Endodermal cell (in vitro differentiated cells): ENCODE measurements around the gene ATXN1. TPM values are rescaled to one million over a fixed set of nuclear protein-coding genes. Genes with fewer than 3 reads are reported as not detected.

Experiments used
- DNase-seq: peaks from one replicate; pipeline ENCODE4 v3.0.0-alpha.2; 2017
- H3K27ac ChIP-seq: 2 replicates; pipeline ENCODE4 v1.5.1; 2013; ENCODE audit warnings: mild to moderate bottlenecking, low read depth, low read length, moderate library complexity
- H3K27me3 ChIP-seq: 2 replicates; pipeline ENCODE4 v1.6.1; 2013; ENCODE audit warnings: mild to moderate bottlenecking, low read length, moderate library complexity; ENCODE audit not compliant: insufficient read depth, control insufficient read depth, poor library complexity, severe bottlenecking
- H3K36me3 ChIP-seq: 2 replicates; pipeline ENCODE4 v1.7.0; 2013; ENCODE audit warnings: mild to moderate bottlenecking, low read length, moderate library complexity; ENCODE audit not compliant: control insufficient read depth, insufficient read depth
- H3K4me1 ChIP-seq: one replicate; pipeline ENCODE4 v1.7.0; 2013; ENCODE audit warnings: low read length; ENCODE audit not compliant: control insufficient read depth, insufficient read depth
- H3K4me3 ChIP-seq: 2 replicates; pipeline ENCODE4 v1.5.1; 2013; ENCODE audit warnings: mild to moderate bottlenecking, low read length, moderate library complexity
- H3K9ac ChIP-seq: 2 replicates; pipeline ENCODE4 v1.6.1; 2013; ENCODE audit warnings: mild to moderate bottlenecking, low read length, moderate library complexity; ENCODE audit not compliant: poor library complexity, severe bottlenecking; ENCODE audit errors: extremely low read depth
- H3K9me3 ChIP-seq: 2 replicates; pipeline ENCODE4 v1.6.1; 2013; ENCODE audit warnings: mild to moderate bottlenecking, low read length, moderate library complexity; ENCODE audit not compliant: control insufficient read depth
- H3K27ac Mint-ChIP-seq: 2 replicates; pipeline ENCODE4 v1.8.0; 2020; ENCODE audit warnings: mixed read lengths
- H3K27me3 Mint-ChIP-seq: 2 replicates; pipeline ENCODE4 v1.8.0; 2021; ENCODE audit warnings: mild to moderate bottlenecking, mixed read lengths; ENCODE audit not compliant: insufficient read depth
- H3K36me3 Mint-ChIP-seq: 2 replicates; pipeline ENCODE4 v1.8.0; 2020; ENCODE audit warnings: low read depth, mixed read lengths
- H3K4me1 Mint-ChIP-seq: 2 replicates; pipeline ENCODE4 v1.8.0; 2020; ENCODE audit warnings: mixed read lengths
- H3K4me3 Mint-ChIP-seq: 2 replicates; pipeline ENCODE4 v1.8.0; 2020; ENCODE audit warnings: mild to moderate bottlenecking, moderate library complexity, mixed read lengths
- H3K9me3 Mint-ChIP-seq: 2 replicates; pipeline ENCODE4 v1.8.0; 2020; ENCODE audit warnings: mild to moderate bottlenecking, mixed read lengths
- CTCF ChIP-seq: fragments of 200-600 bp; sonication (generic); conservative IDR thresholded peaks from 2 replicates; pipeline ENCODE4 v1.5.0; 2021; ENCODE audit warnings: antibody characterized with exemption, mild to moderate bottlenecking
- WGBS, 2 experiments: methylation state at CpG; one replicate each; pipeline versions ENCODE4 v1.1.5 to v1.1.7; 2013; ENCODE audit warnings: missing lambda C conversion rate in 2 of 2, mixed read lengths in 1 of 2; ENCODE audit not compliant: insufficient coverage in 1 of 2, insufficient read length in 1 of 2; 5-methylcytosine and 5-hydroxymethylcytosine counted together
- total RNA-seq, 2 donors: library from RNA; stranded (reverse); fragmentation: NEBNext Ultra II Directional in 1 of 2; extraction: Animal tissue kit (Norgen Biotek cat#: 25700) in 1 of 2; gene quantifications; 2 replicates in 1 of 2; 3 replicates in 1 of 2; pipeline ENCODE4 v1.2.1, GENCODE V29; 2021

ATXN1 gene
- total RNA-seq, 2 donors from 2014 or later: 10.4 to 15.9 TPM

- 85 to 97% methylated on average over 2 to 4 of the region's 4 CpGs for WGBS, 2 experiments
- Histone ChIP-seq H3K4me1 (no peaks in the 10 kb centered on the region), H3K9me3 (no peaks in the 10 kb centered on the region), H3K27ac (no peak overlapping the region), H3K4me3 (no peak overlapping the region), H3K9ac (no peak overlapping the region), H3K27me3 (no peaks in the 10 kb centered on the region), H3K36me3 (no peaks in the 10 kb centered on the region)
- no peaks in the 10 kb centered on the region for H3K36me3 Mint-ChIP-seq
- no peak overlapping the region for H3K27ac Mint-ChIP-seq
- no peaks in the 10 kb centered on the region for H3K4me1 Mint-ChIP-seq
- no peaks in the 10 kb centered on the region for H3K27me3 Mint-ChIP-seq
- no peaks in the 10 kb centered on the region for H3K9me3 Mint-ChIP-seq
- H3K4me3 Mint-ChIP-seq: no peak overlapping the region
- TF ChIP-seq CTCF: no peak
- no peak for DNase-seq
Observed at GRCh38 chr6:16559071-16559470, 202.2 kb downstream of the ATXN1 start.

GRCh38 chr6:16555550-16555949 lies 205.7 kb downstream of the ATXN1 start:
- no peaks in the 10 kb centered on the region for H3K4me1 Mint-ChIP-seq
- H3K36me3 ChIP-seq: no peaks in the 10 kb centered on the region

GRCh38 chr6:16553531-16553930 lies 207.7 kb downstream of the ATXN1 start:
- 95% methylated on average over 2 to 3 of the region's 3 CpGs for WGBS, 2 experiments
- H3K36me3 Mint-ChIP-seq: no peaks in the 10 kb centered on the region
- no peak for DNase-seq
- no peaks in the 10 kb centered on the region for H3K9me3 ChIP-seq
- no peaks in the 10 kb centered on the region for H3K4me1 ChIP-seq
- H3K36me3 ChIP-seq: no peaks in the 10 kb centered on the region
- H3K27ac ChIP-seq: no peak overlapping the region
- H3K4me3 ChIP-seq: no peak overlapping the region
- H3K4me1 Mint-ChIP-seq: no peaks in the 10 kb centered on the region
- H3K27me3 Mint-ChIP-seq: no peaks in the 10 kb centered on the region
- H3K27ac Mint-ChIP-seq: no peak overlapping the region
- no peak overlapping the region for H3K4me3 Mint-ChIP-seq
- H3K9ac ChIP-seq: no peak overlapping the region
- H3K9me3 Mint-ChIP-seq: no peaks in the 10 kb centered on the region
- TF ChIP-seq CTCF: no peak
- H3K27me3 ChIP-seq: no peaks in the 10 kb centered on the region

More at GRCh38 chr6:16555550-16555949, 205.7 kb downstream of the ATXN1 start:
- WGBS, 2 experiments: 83 to 87% methylated on average over 2 to 3 of the region's 3 CpGs
- H3K9me3 ChIP-seq: no peaks in the 10 kb centered on the region
- H3K27me3 ChIP-seq: no peaks in the 10 kb centered on the region
- TF ChIP-seq CTCF: no peak
- no peak for DNase-seq
- no peaks in the 10 kb centered on the region for H3K9me3 Mint-ChIP-seq
- no peak overlapping the region for H3K4me3 ChIP-seq
- H3K4me3 Mint-ChIP-seq: no peak overlapping the region
- H3K27me3 Mint-ChIP-seq: no peaks in the 10 kb centered on the region
- no peak overlapping the region for H3K27ac ChIP-seq
- H3K4me1 ChIP-seq: no peaks in the 10 kb centered on the region
- H3K9ac ChIP-seq: no peak overlapping the region
- H3K27ac Mint-ChIP-seq: no peak overlapping the region
- H3K36me3 Mint-ChIP-seq: no peaks in the 10 kb centered on the region
